Activated CD4-positive, CD25-positive, alpha-beta regulatory T cell treated with anti-CD3 and anti-CD28 coated beads, Interleukin-2, amount 50 U/mL, for 16 hours (primary cell): Measurements from ENCODE around the gene FXN.

Experiments
- DNase-seq: peaks from one replicate; pipeline ENCODE4 v3.0.0-alpha.2; 2020; ENCODE audit warnings: low read depth, low spot score

The FXN gene

DNA sequence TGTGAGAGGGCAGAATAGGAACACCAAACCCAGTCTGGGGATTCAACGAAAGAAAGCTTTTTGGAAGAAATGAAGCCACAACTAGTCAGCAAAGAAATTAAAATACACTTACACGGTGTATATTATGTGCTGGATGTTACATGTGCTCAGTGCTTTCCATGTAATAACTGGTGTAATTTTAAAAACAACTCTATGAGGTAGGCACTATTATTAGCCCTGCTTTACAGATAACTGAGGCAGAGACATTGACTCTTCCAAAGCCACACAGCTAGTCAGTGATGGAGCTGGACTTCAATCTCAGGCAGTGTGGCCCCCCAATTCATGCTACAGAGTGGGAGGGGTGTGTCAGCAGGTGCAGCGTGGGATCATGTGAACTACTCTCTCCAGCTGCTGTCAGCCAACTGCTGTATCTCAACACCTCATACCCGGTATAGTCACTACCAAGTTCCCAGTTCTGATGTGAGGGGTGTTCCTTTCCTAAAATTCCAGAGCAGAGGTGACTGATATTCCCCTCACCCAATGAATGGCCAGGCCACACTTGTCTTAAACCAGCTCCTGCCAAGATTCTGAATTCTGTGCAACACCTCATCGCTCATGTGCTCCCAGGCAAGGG lies 104.7 kb downstream of the FXN start:
- DNase-seq = no peak

- DNase-seq = no peak
These were observed 106.3 kb downstream of the FXN start for GRCh38 chr9:69141851-69142250.

DNA sequence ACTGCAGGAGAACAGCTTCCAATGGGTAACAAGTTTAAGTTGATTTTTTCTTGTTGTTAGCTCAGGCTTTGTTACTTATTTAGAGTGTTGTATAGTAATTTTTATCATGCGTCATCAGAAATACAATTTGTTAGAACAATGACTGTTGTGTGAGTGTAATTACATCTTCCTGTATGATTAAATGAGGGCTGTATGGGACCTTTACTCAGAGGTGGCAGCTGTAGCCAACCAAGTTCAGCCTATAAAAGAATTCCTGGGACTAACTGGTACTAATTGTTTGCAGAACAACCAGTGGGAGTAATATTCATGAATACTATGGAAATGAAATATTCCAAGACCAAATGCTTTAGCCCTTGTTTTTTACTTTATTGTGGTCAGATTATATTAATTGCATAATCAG lies 107.7 kb downstream of the FXN start:
- no peak for DNase-seq

DNA sequence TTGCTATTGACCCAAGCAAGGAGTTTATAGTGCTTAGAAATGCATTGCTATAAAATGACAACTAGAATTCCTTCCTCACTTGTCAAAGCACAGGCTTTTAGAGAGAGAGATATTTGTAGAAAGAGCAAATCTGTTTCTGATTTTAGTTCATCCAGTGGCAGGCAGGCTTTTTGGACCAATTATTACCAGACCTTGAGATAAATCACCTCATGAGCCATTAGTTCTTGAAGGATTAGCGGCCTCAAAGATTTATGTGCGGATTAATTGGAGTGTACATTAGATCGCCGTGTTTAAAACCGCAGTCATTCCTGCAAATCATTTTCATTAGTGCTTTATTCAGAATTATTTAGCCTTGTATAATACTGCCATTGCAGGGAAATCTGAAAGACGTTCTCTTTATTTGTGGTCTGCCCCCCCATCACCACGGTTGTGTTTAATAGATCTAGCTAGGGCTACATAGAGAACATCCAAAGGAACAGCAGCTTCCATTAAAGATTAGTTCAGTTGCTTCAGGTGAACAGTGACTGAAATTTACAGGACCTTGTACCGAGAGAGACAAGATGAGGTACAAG lies 109.7 kb downstream of the FXN start:
- no peak for DNase-seq

- no peak for DNase-seq
These were observed 111.7 kb downstream of the FXN start for GRCh38 chr9:69147041-69147834.

DNA sequence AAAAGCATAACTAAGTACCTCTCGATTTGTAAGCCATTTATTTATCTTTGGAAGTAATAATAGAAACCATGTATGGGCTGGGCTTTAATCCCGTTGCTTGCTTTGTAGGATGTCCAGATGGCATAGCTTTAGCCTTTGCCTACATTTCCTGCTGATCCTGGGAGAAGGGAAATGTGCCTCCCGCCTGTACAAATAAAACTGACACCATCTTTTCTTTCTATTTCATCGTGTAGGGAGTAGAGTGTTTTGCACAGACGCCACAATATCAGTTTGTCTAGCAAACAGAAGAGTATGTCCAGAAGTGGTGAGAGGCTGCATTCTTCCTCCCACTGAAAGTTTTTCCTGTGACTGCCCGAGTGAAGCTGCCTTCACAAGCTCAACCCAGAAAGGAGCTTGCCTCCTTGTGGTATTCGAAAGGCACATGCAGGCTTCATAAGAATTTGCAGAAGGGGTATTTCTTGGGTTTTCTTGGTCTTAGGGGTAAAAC lies 113.8 kb downstream of the FXN start:
- DNase-seq = no peak
